ENCODE measurements around the gene SPTBN1.
"Not testable (repeated sequence)": the region's sequence is repeated elsewhere in the genome, so short reads cannot be mapped to it uniquely, and the experiment has no call there.

Gene SPTBN1

GRCh38 chr2:54680397-54681041, 224.4 kb downstream of the SPTBN1 start:
- DNase-seq = peak; percentile 27

GRCh38 chr2:54681416-54681815, 225.3 kb downstream of the SPTBN1 start:
- DNase-seq = no peak

GRCh38 chr2:54683596-54683995, 227.5 kb downstream of the SPTBN1 start:
- no peak for DNase-seq

GRCh38 chr2:54685263-54685775, 229.2 kb downstream of the SPTBN1 start:
- DNase-seq = no peak

GRCh38 chr2:54687595-54688152, 231.5 kb downstream of the SPTBN1 start:
- no peak for DNase-seq

- no peak for DNase-seq
Measured at GRCh38 chr2:54691445-54692135, 235.5 kb downstream of the SPTBN1 start.

GRCh38 chr2:54692556-54692955, 236.4 kb downstream of the SPTBN1 start:
- no peak for DNase-seq

GRCh38 chr2:54695378-54695777, 239.3 kb downstream of the SPTBN1 start:
- no peak for DNase-seq

- DNase-seq = no peak
Measured at GRCh38 chr2:54697934-54698333, 241.8 kb downstream of the SPTBN1 start.

GRCh38 chr2:54698926-54699325, 242.8 kb downstream of the SPTBN1 start:
- not testable (repeated sequence) for DNase-seq

- DNase-seq = no peak
Measured at GRCh38 chr2:54699665-54700064, 243.5 kb downstream of the SPTBN1 start.

- DNase-seq = no peak
Measured at GRCh38 chr2:54701029-54701428, 244.9 kb downstream of the SPTBN1 start.

- DNase-seq = no peak
Measured at GRCh38 chr2:54704238-54704637, 248.1 kb downstream of the SPTBN1 start.

GRCh38 chr2:54704688-54705605, 248.8 kb downstream of the SPTBN1 start:
- peak; percentile 81 for DNase-seq

GRCh38 chr2:54706622-54707021, 250.5 kb downstream of the SPTBN1 start:
- DNase-seq = no peak

GRCh38 chr2:54708584-54709335, 252.6 kb downstream of the SPTBN1 start:
- peak; percentile 27 for DNase-seq

GRCh38 chr2:54709336-54709809, 253.2 kb downstream of the SPTBN1 start:
- DNase-seq = no peak

GRCh38 chr2:54710216-54710615, 254.1 kb downstream of the SPTBN1 start:
- DNase-seq = no peak

- DNase-seq = no peak
Measured at GRCh38 chr2:54712516-54712915, 256.4 kb downstream of the SPTBN1 start.

GRCh38 chr2:54714996-54715395, 258.9 kb downstream of the SPTBN1 start:
- no peak for DNase-seq

GRCh38 chr2:54716375-54716774, 260.2 kb downstream of the SPTBN1 start:
- DNase-seq = no peak

- DNase-seq = peak; percentile 32
Measured at GRCh38 chr2:54720563-54720962, 264.4 kb downstream of the SPTBN1 start.

Measured in hematopoietic multipotent progenitor cell treated with erythropoietin and hydrocortisone succinate and interleukin-3 and kit ligand, for 6 days (in vitro differentiated cells).